ENCODE results near the gene PDZD8.

The PDZD8 gene

DNA sequence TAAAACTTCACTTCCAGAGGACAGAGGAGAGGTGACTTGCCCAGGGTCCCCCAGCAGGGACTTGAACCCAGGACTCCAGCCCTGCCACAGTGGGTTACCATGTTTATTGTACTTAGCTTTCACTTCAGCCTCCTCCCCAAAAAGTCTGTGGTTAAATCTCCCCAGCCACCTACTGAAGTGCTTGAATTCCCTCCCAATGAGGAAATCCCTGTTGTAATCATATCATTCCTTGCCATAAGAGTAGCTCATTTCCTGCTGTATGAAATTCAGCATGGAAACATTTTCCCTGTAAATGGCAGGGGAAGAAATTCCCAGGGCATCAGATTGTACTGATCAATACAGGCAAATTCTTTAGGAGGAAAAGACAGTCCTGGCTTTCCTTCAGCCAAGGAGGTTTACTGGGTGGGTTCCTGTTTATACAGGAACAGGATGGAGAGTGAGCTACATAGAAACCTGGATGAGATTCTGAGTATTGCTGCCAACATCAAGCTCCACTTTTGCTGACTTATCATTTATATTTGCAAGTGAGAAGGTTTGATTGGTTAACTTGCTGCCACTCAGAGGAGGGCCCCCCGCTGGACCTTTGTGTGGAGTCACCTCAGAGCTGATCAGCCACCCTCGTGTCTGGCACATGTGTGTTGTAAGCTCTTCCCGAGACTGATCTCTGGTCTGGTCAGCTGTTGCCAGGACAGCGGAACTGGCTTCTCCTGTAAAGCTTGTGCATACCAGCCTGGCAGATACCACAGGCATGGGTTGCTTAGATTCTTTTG is 16.4 kb upstream of the PDZD8 start:
- DNase-seq, result no peak

DNA sequence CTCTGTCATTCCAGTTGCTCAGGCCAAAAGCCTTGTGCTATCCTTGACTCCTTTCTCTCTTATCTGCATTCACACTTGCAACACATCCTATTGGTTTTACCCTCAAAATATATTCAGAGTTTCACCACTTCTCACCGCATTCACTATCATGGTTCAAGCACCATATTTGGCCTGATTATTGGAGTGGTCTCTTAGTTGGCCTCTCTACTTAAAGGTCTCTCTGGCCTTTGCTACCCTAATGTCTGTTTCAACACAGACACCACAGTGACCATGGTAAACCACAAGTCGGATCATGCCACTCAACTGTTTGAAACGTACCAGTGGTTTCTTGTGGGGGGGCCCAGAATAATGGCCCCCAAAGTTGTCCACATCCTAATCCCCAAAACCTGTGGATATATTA is 15.2 kb upstream of the PDZD8 start:
- DNase-seq, result no peak

GRCh38 chr10:117386805-117387204 is 11.6 kb upstream of the PDZD8 start:
- DNase-seq, result no peak

DNA sequence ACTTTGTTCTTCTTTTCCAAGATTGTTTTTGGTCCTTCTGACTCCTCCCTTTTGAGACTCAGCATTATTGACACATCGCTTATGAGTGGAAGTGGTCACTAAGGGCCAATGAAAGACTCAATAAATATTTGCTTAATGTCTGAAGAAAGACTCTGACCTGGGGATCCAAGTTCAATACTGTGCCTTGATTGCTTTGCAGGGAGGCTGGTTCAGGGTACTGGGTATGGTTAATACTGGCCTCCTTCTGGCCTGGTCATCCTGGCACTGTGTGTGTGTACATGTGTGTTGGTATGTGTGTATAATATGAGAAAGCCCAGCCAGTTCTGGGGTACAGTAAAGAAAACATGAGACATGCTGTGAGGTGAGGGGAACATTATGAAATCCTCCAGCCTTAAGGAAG is 7.6 kb upstream of the PDZD8 start:
- DNase-seq, result no peak

- peak; percentile 18 for DNase-seq
Measured at GRCh38 chr10:117374506-117375359, 507 bp downstream of the PDZD8 start.

DNA sequence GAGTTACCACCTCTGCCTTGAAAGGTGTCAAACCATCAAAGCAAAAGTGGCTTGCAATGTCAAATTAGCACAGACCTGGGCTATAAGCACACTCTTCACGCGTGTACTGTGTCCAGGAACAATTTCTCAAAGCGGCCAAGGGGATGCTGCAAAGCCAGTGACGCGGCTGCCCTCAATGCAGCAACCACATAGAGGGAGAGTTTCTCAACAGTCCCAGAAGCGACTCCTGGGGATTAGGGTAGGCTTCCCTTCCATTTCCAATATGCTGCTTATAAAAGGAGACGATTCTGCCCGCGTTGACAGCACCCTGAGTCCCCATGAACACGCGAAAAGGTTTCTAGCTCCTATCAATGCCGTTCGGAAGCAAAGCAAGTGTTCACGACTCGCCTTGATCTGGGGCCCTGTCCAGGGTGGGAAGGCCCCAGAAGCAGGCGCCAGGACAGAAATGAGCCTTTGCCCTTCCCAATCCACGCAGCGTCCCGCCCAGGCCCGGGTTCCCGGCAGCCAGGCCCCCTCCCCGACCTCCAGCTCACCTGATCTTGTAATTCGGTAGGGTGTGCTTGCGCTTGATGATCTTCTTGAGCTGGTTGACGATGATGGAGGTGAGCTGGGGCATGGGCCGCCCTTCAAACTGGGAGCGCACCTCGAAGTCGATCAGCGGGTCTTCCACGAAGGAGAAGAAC is 1.3 kb downstream of the PDZD8 start:
- no peak for DNase-seq

DNA sequence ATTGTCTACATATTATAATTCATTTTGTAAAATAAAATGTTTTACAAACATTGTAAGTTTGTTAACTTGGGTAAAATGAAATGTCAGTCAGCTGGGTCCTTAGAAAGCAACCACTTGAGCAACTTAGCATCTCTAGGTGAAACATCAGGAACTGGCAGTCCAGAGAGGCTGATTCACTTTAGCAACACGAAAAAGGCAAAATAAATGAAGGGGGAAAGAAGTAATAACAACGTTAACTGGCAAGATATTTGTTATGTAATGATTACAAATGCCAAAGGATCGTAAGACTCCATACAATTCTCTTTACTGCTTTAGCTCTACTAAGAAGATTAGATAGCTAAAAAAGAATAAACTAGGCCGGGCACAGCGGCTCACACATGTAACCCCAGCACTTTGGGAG is 5.0 kb downstream of the PDZD8 start:
- DNase-seq, result no peak

DNA sequence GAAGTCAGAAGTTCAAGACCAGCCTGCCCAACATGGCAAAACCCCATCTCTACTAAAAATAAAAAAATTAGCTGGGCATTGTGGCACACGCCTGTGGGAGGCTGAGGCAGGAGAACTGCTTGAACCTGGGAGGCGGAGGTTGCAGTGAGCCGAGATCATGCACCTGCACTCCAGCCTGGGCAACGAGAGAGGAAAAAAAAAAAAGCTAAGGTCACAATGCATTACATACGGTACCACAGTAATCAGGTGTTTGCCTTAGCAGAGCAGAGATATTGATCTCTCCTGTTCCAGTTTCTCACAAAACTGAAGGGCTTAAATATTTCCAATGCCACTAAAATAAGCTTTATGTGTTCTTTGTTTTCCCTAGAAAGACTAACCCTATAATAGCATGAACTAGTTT is 7.5 kb downstream of the PDZD8 start:
- no peak for DNase-seq

DNA sequence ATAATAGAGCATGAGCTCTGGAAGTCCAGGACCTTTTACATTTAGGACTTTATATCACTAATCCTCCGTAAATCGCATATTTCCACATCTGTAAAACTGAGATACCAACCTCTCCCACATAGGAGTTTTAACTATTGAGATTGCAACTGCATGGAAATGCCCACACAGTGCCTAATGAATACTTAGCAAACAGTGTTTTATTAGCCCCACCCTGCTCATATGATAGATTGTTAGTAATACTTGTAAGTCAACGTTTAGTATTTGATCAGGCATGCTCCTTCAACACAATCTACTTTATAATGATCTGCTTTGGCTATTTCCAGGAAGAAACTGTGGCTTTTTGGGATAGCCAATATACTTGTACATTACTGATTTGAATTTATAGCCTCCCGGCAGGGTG is 8.5 kb downstream of the PDZD8 start:
- no peak for DNase-seq

DNA sequence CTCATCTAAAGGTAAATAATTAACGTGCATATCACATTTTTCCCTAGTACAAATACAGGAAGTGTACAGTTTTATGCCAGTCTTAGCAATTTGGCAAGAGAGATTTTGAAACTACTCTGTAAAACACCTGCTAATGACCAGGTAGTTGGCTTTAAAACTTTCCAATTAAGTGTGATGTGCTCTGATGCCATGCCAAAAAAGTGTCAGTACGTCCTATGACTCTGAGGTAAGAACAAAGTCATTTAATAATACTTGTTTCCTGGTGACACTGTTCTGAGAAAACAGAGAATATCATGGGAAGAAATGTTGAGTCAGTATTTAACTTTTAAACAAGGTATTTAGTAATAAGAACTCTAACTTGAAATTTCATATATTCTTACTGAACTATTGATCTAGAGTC is 9.6 kb downstream of the PDZD8 start:
- DNase-seq, result no peak

GRCh38 chr10:117364110-117364960 is 10.9 kb downstream of the PDZD8 start:
- no peak for DNase-seq

GRCh38 chr10:117363028-117363427 is 12.2 kb downstream of the PDZD8 start:
- DNase-seq, result no peak

- no peak for DNase-seq
Measured at GRCh38 chr10:117362313-117362712, 12.9 kb downstream of the PDZD8 start.

DNA sequence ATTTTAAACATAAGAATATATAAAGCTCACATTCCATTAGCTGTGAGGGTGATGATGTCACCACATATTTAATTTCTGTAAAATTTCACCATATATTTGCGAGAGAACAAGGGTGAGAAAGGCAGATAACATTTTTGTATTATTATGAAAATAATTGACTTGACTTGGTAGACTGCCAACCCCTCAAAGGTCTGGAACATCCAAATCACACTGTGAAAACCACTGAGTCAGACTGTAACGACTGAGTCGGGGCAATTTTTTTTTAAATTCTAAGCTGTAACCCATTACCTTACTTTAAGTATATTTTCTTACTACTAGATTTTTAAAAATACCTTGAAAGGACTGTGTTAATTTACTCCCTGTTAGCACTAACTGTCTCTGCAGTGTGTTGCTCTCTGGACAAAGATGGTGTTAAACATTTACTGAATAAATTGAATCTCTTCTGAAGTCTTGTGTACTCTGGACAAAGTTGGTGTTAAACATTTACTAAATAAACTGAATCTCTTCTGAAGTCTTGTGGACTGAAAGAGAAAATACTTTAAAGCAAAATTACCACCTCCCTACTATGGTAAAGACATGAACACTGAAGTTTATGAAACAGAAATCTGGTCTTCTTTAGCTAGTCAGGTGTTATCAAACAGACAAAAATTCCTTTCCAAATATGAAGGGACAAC is 14.1 kb downstream of the PDZD8 start:
- DNase-seq, result no peak

- no peak for DNase-seq
Measured at GRCh38 chr10:117360016-117360415, 15.2 kb downstream of the PDZD8 start.

GRCh38 chr10:117355072-117355471 is 20.2 kb downstream of the PDZD8 start:
- DNase-seq, result no peak

- no peak for DNase-seq
Measured at GRCh38 chr10:117353684-117354083, 21.6 kb downstream of the PDZD8 start.

DNA sequence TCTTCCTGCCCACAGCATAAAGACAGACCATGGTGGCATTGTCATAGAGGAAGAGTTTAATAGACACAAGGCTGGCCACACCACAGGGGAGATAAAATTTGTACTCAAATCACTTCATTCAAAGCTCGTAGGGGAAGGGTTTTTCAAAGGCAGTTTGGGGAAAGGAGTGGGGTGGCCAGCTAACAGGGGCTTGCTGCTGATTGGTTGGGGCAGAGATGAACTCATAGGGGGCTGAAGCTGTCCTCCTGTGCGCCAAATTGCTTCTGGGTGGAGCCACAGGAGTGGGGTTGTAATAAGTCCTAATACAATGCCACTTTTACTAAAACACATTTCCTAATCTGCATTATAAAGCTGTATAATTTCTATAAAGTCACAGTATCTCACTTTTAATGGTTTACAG is 22.5 kb downstream of the PDZD8 start:
- DNase-seq, result no peak

- DNase-seq, result no peak
Measured at GRCh38 chr10:117351996-117352395, 23.2 kb downstream of the PDZD8 start.

GRCh38 chr10:117351558-117351957 is 23.7 kb downstream of the PDZD8 start:
- no peak for DNase-seq

DNA sequence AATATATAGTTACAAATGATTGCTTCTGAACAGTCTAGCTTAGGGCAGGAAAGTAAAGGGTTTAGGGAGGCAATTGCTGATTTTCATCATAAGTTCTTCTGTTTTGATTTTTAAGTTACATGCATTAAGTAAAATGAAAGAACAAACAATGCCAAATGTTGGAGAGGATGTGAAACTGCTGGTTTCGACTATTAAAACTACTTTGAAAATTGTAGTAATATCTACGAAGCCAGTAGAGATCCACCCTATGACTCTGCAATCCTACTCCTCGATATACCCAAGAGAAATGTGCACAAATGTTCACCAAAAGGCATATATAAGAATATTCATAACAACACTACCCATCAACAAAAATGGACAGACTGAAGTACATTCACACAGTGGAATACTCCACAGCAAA is 24.3 kb downstream of the PDZD8 start:
- no peak for DNase-seq

- DNase-seq, result no peak
Measured at GRCh38 chr10:117348236-117348635, 27.0 kb downstream of the PDZD8 start.
